GM12878 (cell line): ENCODE results near the gene HDAC7. TPM values are rescaled to one million over a fixed set of nuclear protein-coding genes. Genes with fewer than 3 reads are reported as not detected.

ENCODE experiments used
- ATAC-seq: fragments of 200-7000 bp; cut with Tn5 transposase; 3 replicates; pipeline ENCODE4 v1.9.1; 2020; ENCODE audit warnings: mild to moderate bottlenecking, moderate library complexity
- BruUV-seq: library from RNA; stranded (reverse); fragments of 400-500 nt; replicated peaks from 2 replicates; lab custom pipeline; 2021; lab: Mats Ljungman, UMichigan
- CTCF ChIA-PET: fragments of 300-600 bp; sonication (Branson Sonifier 250); formaldehyde crosslinking; extraction: SDS; loops from one replicate; lab custom pipeline; 2021; ENCODE audit warnings: inconsistent platforms; lab: Yijun Ruan, JAX
- POLR2A ChIA-PET: fragments of 350-600 bp; formaldehyde crosslinking; extraction: SDS; loops from one replicate; lab custom pipeline; 2021; ENCODE audit warnings: inconsistent platforms; lab: Charles Lee
- RAD21 ChIA-PET: fragments of 300-600 bp; sonication (Branson Sonifier 250); formaldehyde crosslinking; loops from one replicate; lab custom pipeline; 2023; ENCODE audit warnings: antibody characterized with exemption; ENCODE audit not compliant: unreplicated experiment; lab: Charles Lee
- SMC1A ChIA-PET: fragments of 300-600 bp; sonication (Branson Sonifier 250); formaldehyde crosslinking; loops from one replicate; lab custom pipeline; 2023; ENCODE audit not compliant: unreplicated experiment, uncharacterized antibody; lab: Charles Lee
- DNase-seq: peaks from one replicate; pipeline ENCODE4 v3.0.0-alpha.2; 2011; ENCODE audit warnings: low read depth, low spot score
- FAIRE-seq: peaks from 3 replicates; lab custom pipeline; 2011; peaks lifted over from hg19 to GRCh38; lab: Jason Lieb, UNC
- H2AFZ ChIP-seq: 2 replicates; pipeline ENCODE4 v1.6.0; 2011; ENCODE audit warnings: low read depth, low read length, control low read depth; ENCODE audit not compliant: control insufficient read depth
- H3K27ac ChIP-seq: 2 replicates; pipeline ENCODE4 v1.5.1; 2011; ENCODE audit warnings: control low read depth; ENCODE audit not compliant: control insufficient read depth, insufficient read depth
- H3K27me3 ChIP-seq, 2 experiments: replicated peaks in 1 of 2; 2 replicates each; pipeline versions ENCODE4 v1.6.0 to v1.6.1; 2011; ENCODE audit warnings: low read length in 1 of 2; ENCODE audit not compliant: control insufficient read depth in 2 of 2, insufficient read depth in 2 of 2
- H3K36me3 ChIP-seq, 2 experiments: 2 replicates each; pipeline ENCODE4 v1.5.1; 2011; ENCODE audit warnings: low read length in 1 of 2; ENCODE audit not compliant: control insufficient read depth in 2 of 2, insufficient read depth in 2 of 2
- H3K4me1 ChIP-seq: 2 replicates; pipeline ENCODE4 v1.6.1; 2011; ENCODE audit warnings: mild to moderate bottlenecking, low read length, moderate library complexity, mixed read lengths; ENCODE audit not compliant: control insufficient read depth, insufficient read depth
- H3K4me2 ChIP-seq: 2 replicates; pipeline ENCODE4 v1.6.0; 2011; ENCODE audit warnings: control low read depth; ENCODE audit not compliant: control insufficient read depth, insufficient read depth
- H3K4me3 ChIP-seq: fragments of 200-600 bp; sonication (generic); 2 replicates; pipeline ENCODE4 v1.5.1; 2016
- H3K79me2 ChIP-seq: 2 replicates; pipeline ENCODE4 v1.6.0; 2011; ENCODE audit warnings: low read length; ENCODE audit not compliant: control insufficient read depth, insufficient read depth
- H3K9ac ChIP-seq: 2 replicates; pipeline ENCODE4 v1.8.0; 2011; ENCODE audit warnings: low read length, control low read depth, mixed read lengths; ENCODE audit not compliant: control insufficient read depth, insufficient read depth
- H3K9me3 ChIP-seq: replicated peaks from 3 replicates; pipeline ENCODE4 v1.5.1; 2011; ENCODE audit warnings: mild to moderate bottlenecking, low read length; ENCODE audit not compliant: control insufficient read depth, insufficient read depth
- H4K20me1 ChIP-seq: 2 replicates; pipeline ENCODE4 v1.6.0; 2011; ENCODE audit not compliant: control insufficient read depth, insufficient read depth
- GATAD2B ChIP-seq: fragments of 450-650 bp; conservative IDR thresholded peaks from 2 replicates; pipeline ENCODE4 v1.6.1; 2017; ENCODE audit warnings: low read depth, mild to moderate bottlenecking, moderate library complexity
- HDGF ChIP-seq: fragments of 450-650 bp; IDR thresholded peaks from 2 replicates; pipeline ENCODE4 v1.6.1; 2016; ENCODE audit warnings: antibody characterized with exemption
- IRF3 ChIP-seq: fragments of 450-650 bp; IDR thresholded peaks from 2 replicates; pipeline ENCODE4 v1.6.1; 2014; ENCODE audit warnings: mild to moderate bottlenecking
- MLLT1 ChIP-seq: fragments of 450-650 bp; IDR thresholded peaks from 2 replicates; pipeline ENCODE4 v1.6.1; 2016; ENCODE audit warnings: mild to moderate bottlenecking
- MXI1 ChIP-seq: fragments of 150-350 bp; IDR thresholded peaks from 2 replicates; pipeline ENCODE4 v1.6.1; 2011; ENCODE audit warnings: low read depth, mild to moderate bottlenecking, inconsistent platforms, low read length, improper control_type of control experiment
- SIN3A ChIP-seq: IDR thresholded peaks from 2 replicates; pipeline ENCODE4 v1.6.1; 2012; ENCODE audit warnings: low read depth, low read length, improper control_type of control experiment
- TCF7 ChIP-seq: IDR thresholded peaks from 2 replicates; pipeline ENCODE4 v1.6.1; 2014; ENCODE audit warnings: antibody characterized with exemption, borderline replicate concordance
- ZBTB11 ChIP-seq: fragments of 450-650 bp; formaldehyde crosslinking; IDR thresholded peaks from 2 replicates; pipeline ENCODE4 v1.5.0; 2022; ENCODE audit warnings: mild to moderate bottlenecking, missing genetic modification characterization
- WGBS: methylation state at CpG from one replicate; pipeline ENCODE4 v1.1.6; 2016; ENCODE audit warnings: low lambda C conversion rate; ENCODE audit not compliant: insufficient replicate concordance, insufficient coverage; ENCODE audit errors: missing lambda C conversion rate; 5-methylcytosine and 5-hydroxymethylcytosine counted together
- in situ Hi-C: fragments of 300-500 bp; cut with MboI; formaldehyde crosslinking; loops from 9 replicates; pipeline ENCODE4 v1.14.3; 2018; ENCODE audit warnings: mixed read lengths
- intact Hi-C: fragments of 100-400 bp; cut with micrococcal nuclease; formaldehyde crosslinking; loops from one replicate; pipeline ENCODE4 v1.14.2; 2022; ENCODE audit not compliant: unreplicated experiment
- polyA plus RNA-seq, 11 experiments: library from polyadenylated mRNA; depleted of rRNA in 4 of 11; unstranded in 6 of 11; stranded (reverse) in 5 of 11; fragments of >200 nt; fragmentation: Nextera tagmentation in 4 of 11; fragmentation: Illumina TruSeq in 1 of 11; extraction: Ambion mirVana in 4 of 11; extraction: Trizol in 1 of 11; gene quantifications; 1 replicate in 1 of 11; 2 replicates in 10 of 11; pipeline versions ENCODE4 v1.2.1 to v1.2.3, GENCODE V29; 2011 to 2016; ENCODE audit warnings: inconsistent platforms in 2 of 11, missing spikeins in 2 of 11, low read depth in 1 of 11
- total RNA-seq, 4 experiments: library from RNA; depleted of rRNA in 3 of 4; stranded (reverse); fragments of >200 nt in 3 of 4; fragmentation: Illumina TruSeq in 1 of 4; extraction: Trizol in 1 of 4; gene quantifications; 2 replicates each; pipeline versions ENCODE4 v1.2.1 to v1.2.3, GENCODE V29; 2013 to 2021

Gene HDAC7
- total and polyA plus RNA-seq, 10 of the 15 experiments (the other 5 are each of a cell fraction or from before 2014, with no cell fraction given), result 0.47 to 18.3 (median 5.4) TPM

- SMC1A ChIA-PET, result interaction anchor here (0.8 to 3.0 kb wide), 10 partner anchors 10 to 108 kb away, joined by 3 to 24 read pairs (median 4); no protein-coding TSS in a partner anchor
- no peak for FAIRE-seq
Measured at GRCh38 chr12:47818007-47818376, 1.7 kb downstream of the HDAC7 start.

GRCh38 chr12:47817272-47818006 is 2.3 kb downstream of the HDAC7 start:
- no peaks in the 10 kb centered on the region; the same call in 1 of the 2 replicates for H4K20me1 ChIP-seq
- FAIRE-seq (no peak), ATAC-seq (no peak), DNase-seq (no peak)
- H3K4me3 ChIP-seq, result peak overlapping the region; percentile 80; the same call in 1 of the 2 replicates
- peaks cover 47% of the 10 kb centered on the region for H3K4me1 ChIP-seq
- intact Hi-C loops (no loop called here), in situ Hi-C loops (no loop called here)
- RAD21 ChIA-PET, result interaction anchor here (0.6 to 5.3 kb wide), 8 partner anchors 9 to 132 kb away, joined by 3 to 92 read pairs (median 8); no protein-coding TSS in a partner anchor
- SMC1A ChIA-PET, result interaction anchor here (0.8 to 3.0 kb wide), 6 partner anchors 9 to 107 kb away, joined by 3 to 24 read pairs (median 6); no protein-coding TSS in a partner anchor
- 15% methylated on average over 7 of the region's 7 CpGs for WGBS
- H3K36me3 ChIP-seq, result no peaks in the 10 kb centered on the region; a peak in 1 of 4 replicates
- no peaks in the 10 kb centered on the region for H3K9me3 ChIP-seq
- POLR2A ChIA-PET, result interaction anchor here (1.2 to 2.3 kb wide), 2 partner anchors 13 to 15 kb away, joined by 5 to 8 read pairs; no protein-coding TSS in a partner anchor
- peaks cover 0 to 7% of the 10 kb centered on the region in 2 experiments; a peak in 2 of 4 replicates for H3K27me3 ChIP-seq
- H3K27ac ChIP-seq, result no peak overlapping the region
- CTCF ChIA-PET, result interaction anchor here (0.9 to 5.0 kb wide), 9 partner anchors 9 to 146 kb away, joined by 3 to 108 read pairs (median 4); partner anchors contain the start of gene TMEM106C
- H3K4me2 ChIP-seq, result peak overlapping the region; percentile 83
- peak overlapping the region; percentile 49; the same call in 1 of the 2 replicates for H3K9ac ChIP-seq
- H2AFZ ChIP-seq, result no peak overlapping the region
- H3K79me2 ChIP-seq, result peaks cover 28% of the 10 kb centered on the region
- TSS peak; percentile 64 for BruUV-seq
- TF ChIP-seq TCF7, result no peak
- no peak for TF ChIP-seq IRF3
- TF ChIP-seq ZBTB11 (CRISPR knock-in tag), result no peak
- 0 out of 2 replicates have a peak, but pooled peaks have one; percentile 39 for TF ChIP-seq MLLT1
- TF ChIP-seq MXI1, result no peak
- no peak for TF ChIP-seq GATAD2B

More at GRCh38 chr12:47818007-47818376, 1.7 kb downstream of the HDAC7 start:
- no peak for ATAC-seq
- Histone ChIP-seq H3K9ac (peak overlapping the region; percentile 49), H3K4me2 (peak overlapping the region; percentile 83), H3K79me2 (peaks cover 25% of the 10 kb centered on the region), H3K36me3 (no peaks in the 10 kb centered on the region; a peak in 1 of 4 replicates), H3K4me1 (peaks cover 43% of the 10 kb centered on the region), H4K20me1 (no peaks in the 10 kb centered on the region; the same call in 1 of the 2 replicates), H3K27me3 (peaks cover 0 to 7% of the 10 kb centered on the region in 2 experiments; a peak in 3 of 4 replicates), H2AFZ (no peak overlapping the region), H3K27ac (no peak overlapping the region), H3K4me3 (peak overlapping the region; percentile 80; the same call in 1 of the 2 replicates), H3K9me3 (no peaks in the 10 kb centered on the region)
- in situ Hi-C loops (no loop called here), intact Hi-C loops (no loop called here)
- WGBS, result 63% methylated on average over 3 of the region's 3 CpGs
- DNase-seq, result no peak
- BruUV-seq, result no TSS peak
- CTCF ChIA-PET, result interaction anchor here (1.1 to 5.0 kb wide), 6 partner anchors 10 to 146 kb away, joined by 3 to 108 read pairs (median 10); partner anchors contain the start of gene TMEM106C
- RAD21 ChIA-PET, result interaction anchor here (1.3 to 5.3 kb wide), 5 partner anchors 10 to 132 kb away, joined by 4 to 92 read pairs (median 14); no protein-coding TSS in a partner anchor
- TF ChIP-seq SIN3A, result 0 out of 2 replicates have a peak, but pooled peaks have one; percentile 4
- no peak for TF ChIP-seq HDGF
- POLR2A ChIA-PET, result interaction anchor here (1.2 to 2.3 kb wide), 2 partner anchors 12 to 15 kb away, joined by 5 to 8 read pairs; no protein-coding TSS in a partner anchor
